Gastroesophageal sphincter (tissue), 4 donors: Measurements from ENCODE around the gene KLF9. TPM values are rescaled to one million over a fixed set of nuclear protein-coding genes. Genes with fewer than 3 reads are reported as not detected.

Experiments used
- ATAC-seq: fragments of 150-250 bp; one replicate; pipeline ENCODE4 v1.9.1; 2016; ENCODE audit warnings: mild to moderate bottlenecking, moderate library complexity
- H3K27ac ChIP-seq, 4 donors: fragments of 200-600 bp; sonication (generic) in 3 of 4; 1 replicate in 3 of 4; 2 replicates in 1 of 4; pipeline ENCODE4 v1.5.1; 2016 to 2019
- H3K27me3 ChIP-seq: fragments of 200-600 bp; sonication (generic); one replicate; pipeline ENCODE4 v1.5.1; 2019
- H3K36me3 ChIP-seq, 2 donors: fragments of 200-600 bp; sonication (generic); one replicate each; pipeline ENCODE4 v1.5.1; 2019; ENCODE audit warnings: control low read depth in 1 of 2
- H3K4me1 ChIP-seq, 3 donors: fragments of 200-600 bp; sonication (generic); 1 replicate in 2 of 3; 2 replicates in 1 of 3; pipeline ENCODE4 v1.5.1; 2016 to 2019; ENCODE audit warnings: control low read depth in 2 of 3
- H3K4me3 ChIP-seq, 2 donors: fragments of 200-600 bp; sonication (generic); one replicate each; pipeline ENCODE4 v1.5.1; 2019; ENCODE audit warnings: mild to moderate bottlenecking in 1 of 2, moderate library complexity in 1 of 2
- H3K9me3 ChIP-seq, 3 donors: fragments of 200-600 bp; sonication (generic); one replicate each; pipeline ENCODE4 v1.5.1; 2017 to 2019; ENCODE audit warnings: control low read depth in 2 of 3
- EP300 ChIP-seq: sonication (generic); formaldehyde crosslinking; IDR thresholded peaks from one replicate; pipeline ENCODE4 v1.6.1; 2017; ENCODE audit warnings: antibody characterized with exemption, mild to moderate bottlenecking
- POLR2A ChIP-seq, 2 donors: fragments of 450-650 bp; IDR thresholded peaks; one replicate each; pipeline ENCODE4 v1.6.1; 2017; ENCODE audit warnings: antibody characterized with exemption in 2 of 2, mild to moderate bottlenecking in 2 of 2, moderate library complexity in 1 of 2
- POLR2AphosphoS5 ChIP-seq: sonication (generic); formaldehyde crosslinking; IDR thresholded peaks from one replicate; pipeline ENCODE4 v1.6.1; 2017; ENCODE audit warnings: antibody characterized with exemption
- WGBS, 2 donors: methylation state at CpG; one replicate each; pipeline ENCODE4 v1.1.5; 2018; ENCODE audit warnings: low coverage in 1 of 2; 5-methylcytosine and 5-hydroxymethylcytosine counted together
- total RNA-seq, 4 donors: library from RNA; depleted of rRNA; stranded (reverse); fragments of >200 nt; gene quantifications; one replicate each; pipeline ENCODE4 v1.1.0, GENCODE V29; 2016
- TF ChIP-seq, protein P1 (sequence below), 4 experiments: fragments of 200-600 bp in 2 of 4; fragments of 450-650 bp in 2 of 4; sonication (generic) in 1 of 4; IDR thresholded peaks; one replicate each; pipeline ENCODE4 v1.5.1; 2017 to 2019; ENCODE audit warnings: antibody characterized with exemption in 4 of 4, mild to moderate bottlenecking in 2 of 4, moderate library complexity in 2 of 4

KLF9 gene
- total RNA-seq, 4 donors from 2014 or later, result 117 to 224 (median 154) TPM

DNA sequence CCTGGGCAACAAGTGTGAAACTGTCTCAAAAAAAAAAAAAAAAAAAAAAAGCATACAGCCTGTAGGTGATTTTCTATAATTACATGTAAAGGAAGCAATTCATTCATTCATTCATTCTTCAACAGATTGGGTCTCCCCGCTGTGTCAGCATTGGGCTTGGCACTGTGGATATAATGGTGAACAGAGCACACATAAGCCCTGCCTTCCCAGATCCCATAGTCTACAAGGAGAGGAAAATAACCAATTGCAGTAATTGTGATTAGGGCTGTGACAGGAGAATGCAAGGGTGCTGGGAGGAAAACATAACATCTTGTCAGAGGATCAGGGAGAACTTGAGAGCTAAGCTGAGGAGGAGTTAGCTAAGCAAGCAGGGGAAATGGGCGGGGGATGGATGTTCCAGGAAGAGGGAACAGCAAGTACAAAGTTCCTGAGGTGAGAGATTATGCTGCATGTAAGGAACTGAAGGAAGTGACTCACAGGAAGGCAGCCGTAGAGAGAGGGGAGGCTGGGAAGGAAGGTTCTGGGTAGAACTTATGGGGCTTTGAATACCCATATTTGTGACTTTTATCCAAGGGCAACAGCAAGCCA lies 24.0 kb upstream of the KLF9 start:
- ATAC-seq, result peak; percentile 86
- TF ChIP-seq, protein P1, sequence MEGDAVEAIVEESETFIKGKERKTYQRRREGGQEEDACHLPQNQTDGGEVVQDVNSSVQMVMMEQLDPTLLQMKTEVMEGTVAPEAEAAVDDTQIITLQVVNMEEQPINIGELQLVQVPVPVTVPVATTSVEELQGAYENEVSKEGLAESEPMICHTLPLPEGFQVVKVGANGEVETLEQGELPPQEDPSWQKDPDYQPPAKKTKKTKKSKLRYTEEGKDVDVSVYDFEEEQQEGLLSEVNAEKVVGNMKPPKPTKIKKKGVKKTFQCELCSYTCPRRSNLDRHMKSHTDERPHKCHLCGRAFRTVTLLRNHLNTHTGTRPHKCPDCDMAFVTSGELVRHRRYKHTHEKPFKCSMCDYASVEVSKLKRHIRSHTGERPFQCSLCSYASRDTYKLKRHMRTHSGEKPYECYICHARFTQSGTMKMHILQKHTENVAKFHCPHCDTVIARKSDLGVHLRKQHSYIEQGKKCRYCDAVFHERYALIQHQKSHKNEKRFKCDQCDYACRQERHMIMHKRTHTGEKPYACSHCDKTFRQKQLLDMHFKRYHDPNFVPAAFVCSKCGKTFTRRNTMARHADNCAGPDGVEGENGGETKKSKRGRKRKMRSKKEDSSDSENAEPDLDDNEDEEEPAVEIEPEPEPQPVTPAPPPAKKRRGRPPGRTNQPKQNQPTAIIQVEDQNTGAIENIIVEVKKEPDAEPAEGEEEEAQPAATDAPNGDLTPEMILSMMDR (IDR thresholded peaks at IDR 0.05), result no peak
- TF ChIP-seq POLR2AphosphoS5, result peak; percentile 89
- no peak for TF ChIP-seq EP300
- TF ChIP-seq POLR2A (IDR thresholded peaks at IDR 0.05), result no peak
- H3K27ac ChIP-seq, result peak overlapping the region in 3 of 4 donors; percentile 11 to 73 (median 57)
- no peaks in the 10 kb centered on the region for H3K27me3 ChIP-seq
- H3K36me3 ChIP-seq, result no peaks in the 10 kb centered on the region
- H3K4me3 ChIP-seq, result no peak overlapping the region
- H3K4me1 ChIP-seq, result peaks cover 0 to 58% (median 0%) of the 10 kb centered on the region in 3 donors
- H3K9me3 ChIP-seq, result no peaks in the 10 kb centered on the region
- 50 to 52% methylated on average over 2 of the region's 3 CpGs for WGBS, 2 donors

DNA sequence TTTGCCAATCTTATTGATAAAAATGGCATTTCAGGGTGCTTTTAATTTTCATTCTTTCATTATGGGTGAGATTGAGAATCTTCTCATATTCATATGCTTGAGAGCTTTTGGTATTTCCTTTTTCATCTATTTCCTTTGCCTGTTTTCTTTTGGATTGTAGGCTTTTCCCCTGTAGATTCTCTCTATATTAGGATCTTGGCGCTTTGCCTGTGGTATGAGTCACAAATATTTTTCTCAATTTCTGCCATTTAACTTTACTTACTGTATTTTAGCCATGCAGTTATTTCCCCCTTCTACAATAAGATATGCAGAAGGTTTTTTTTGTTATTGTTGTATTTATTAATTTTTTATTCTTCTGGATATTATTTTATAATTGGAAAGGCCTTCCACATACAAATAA lies 21.5 kb upstream of the KLF9 start:
- 29 to 57% methylated on average over 1 of the region's 1 CpG for WGBS, 2 donors
- no peaks in the 10 kb centered on the region for H3K27me3 ChIP-seq
- no peaks in the 10 kb centered on the region for H3K36me3 ChIP-seq
- peak; percentile 40 for ATAC-seq
- no peak overlapping the region for H3K4me3 ChIP-seq
- H3K9me3 ChIP-seq, result no peaks in the 10 kb centered on the region
- TF ChIP-seq, protein P1 (IDR thresholded peaks at IDR 0.05), result no peak
- peak; percentile 37 for TF ChIP-seq POLR2AphosphoS5
- TF ChIP-seq EP300, result no peak
- H3K4me1 ChIP-seq, result peaks cover 0 to 56% (median 0%) of the 10 kb centered on the region in 3 donors
- H3K27ac ChIP-seq, result peak overlapping the region in 1 of 4 donors; percentile 51

DNA sequence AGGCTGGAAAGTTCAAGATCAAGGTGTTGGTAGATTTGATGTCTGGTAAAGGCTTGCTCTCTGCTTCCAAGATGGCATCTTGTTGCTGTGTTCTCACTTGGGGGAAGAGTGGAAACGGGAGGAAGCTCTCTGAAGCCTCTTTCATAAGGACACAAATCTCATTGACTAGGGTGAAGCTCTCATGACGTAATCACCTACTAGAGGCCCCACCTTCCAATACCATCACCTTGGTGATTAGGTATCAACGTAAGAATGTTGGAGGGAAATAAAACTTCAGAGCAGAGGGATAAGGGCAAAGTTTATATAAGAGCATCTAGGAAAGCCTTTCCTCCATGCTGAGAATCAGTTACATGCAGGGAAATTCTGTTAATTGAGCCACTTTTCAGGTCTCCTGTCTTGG lies 15.4 kb upstream of the KLF9 start:
- WGBS, 2 donors, result 93% methylated on average over 2 to 3 of the region's 3 CpGs
- no peaks in the 10 kb centered on the region for H3K27me3 ChIP-seq
- no peak for TF ChIP-seq POLR2A (IDR thresholded peaks at IDR 0.05)
- TF ChIP-seq, protein P1 (IDR thresholded peaks at IDR 0.05), result no peak
- no peak for TF ChIP-seq POLR2AphosphoS5
- TF ChIP-seq EP300, result no peak
- ATAC-seq, result no peak
- no peak overlapping the region for H3K27ac ChIP-seq
- peaks cover 0 to 12% (median 0%) of the 10 kb centered on the region in 3 donors for H3K4me1 ChIP-seq
- H3K36me3 ChIP-seq, result no peaks in the 10 kb centered on the region
- no peaks in the 10 kb centered on the region for H3K9me3 ChIP-seq
- H3K4me3 ChIP-seq, result no peak overlapping the region

DNA sequence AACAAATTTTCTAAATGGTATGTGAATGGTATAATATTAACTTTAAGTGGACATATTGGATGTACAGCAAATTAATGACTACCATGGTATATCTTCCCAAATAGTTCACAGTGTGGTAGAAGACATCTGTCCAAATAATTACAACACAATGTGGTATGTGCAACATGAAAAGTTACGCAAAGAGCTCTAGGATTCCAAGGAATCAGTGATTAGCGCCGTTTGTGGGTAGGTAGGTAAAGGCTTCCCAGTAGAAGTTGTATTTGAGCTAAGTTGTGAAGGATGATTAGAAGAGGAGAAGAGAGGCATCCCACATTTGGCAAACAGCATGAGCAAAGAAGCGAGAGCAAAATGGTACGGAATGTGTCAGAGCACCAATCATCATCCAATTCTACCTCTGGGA lies 14.3 kb upstream of the KLF9 start:
- H3K9me3 ChIP-seq, result no peaks in the 10 kb centered on the region
- TF ChIP-seq, protein P1 (IDR thresholded peaks at IDR 0.05), result no peak
- TF ChIP-seq POLR2A (IDR thresholded peaks at IDR 0.05) (no peak), POLR2AphosphoS5 (no peak), EP300 (no peak)
- no peak overlapping the region for H3K4me3 ChIP-seq
- no peaks in the 10 kb centered on the region for H3K27me3 ChIP-seq
- H3K4me1 ChIP-seq, result peaks cover 0 to 16% (median 0%) of the 10 kb centered on the region in 3 donors
- no peak overlapping the region for H3K27ac ChIP-seq
- WGBS, 2 donors, result 89 to 93% methylated on average over 5 of the region's 5 CpGs
- H3K36me3 ChIP-seq, result no peaks in the 10 kb centered on the region
- ATAC-seq, result no peak

DNA sequence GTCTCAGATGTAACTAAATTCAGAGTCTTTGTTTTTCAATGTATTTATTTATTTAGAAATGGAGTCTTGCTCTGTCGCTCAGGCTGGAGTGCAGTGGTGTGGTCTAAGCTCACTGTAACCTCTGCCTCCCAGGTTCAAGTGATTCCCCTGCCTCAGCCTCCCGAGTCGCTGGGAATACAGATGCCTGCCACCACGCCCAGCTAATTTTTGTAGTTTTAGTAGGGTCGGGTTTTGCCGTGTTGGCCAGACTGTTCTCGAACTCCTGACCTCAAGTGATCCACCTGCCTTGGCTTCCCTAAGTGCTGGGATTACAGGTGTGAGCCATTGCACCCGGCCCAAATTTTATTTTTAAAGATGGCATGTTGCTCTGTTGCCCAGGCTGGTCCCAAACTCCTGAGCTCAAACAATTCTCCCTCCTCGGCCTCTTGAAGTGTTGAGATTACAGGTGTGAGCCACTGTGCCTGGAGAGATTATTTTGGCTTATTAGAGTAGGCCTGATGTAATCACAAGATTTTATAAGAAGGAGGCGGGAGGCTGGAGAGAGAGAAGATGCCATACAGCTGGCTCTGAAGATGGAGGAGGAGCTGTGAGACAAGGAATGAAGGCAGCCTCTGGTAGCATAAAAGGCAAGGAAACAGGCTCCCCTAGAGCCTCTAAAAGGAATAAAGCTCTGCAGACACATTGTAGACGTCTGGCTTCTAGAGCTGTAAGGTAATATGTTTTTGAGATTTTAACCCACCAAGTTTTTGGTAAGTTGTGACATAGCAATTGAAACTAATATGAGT lies 12.9 kb upstream of the KLF9 start:
- 36 to 44% methylated on average over 4 to 6 of the region's 11 CpGs for WGBS, 2 donors
- Histone ChIP-seq H3K27ac (peak overlapping the region in 3 of 4 donors; percentile 65 to 74 (median 66)), H3K4me1 (peaks cover 0 to 29% (median 0%) of the 10 kb centered on the region in 3 donors), H3K4me3 (no peak overlapping the region), H3K9me3 (no peaks in the 10 kb centered on the region), H3K27me3 (no peaks in the 10 kb centered on the region), H3K36me3 (no peaks in the 10 kb centered on the region)
- peak; percentile 78 for ATAC-seq
- TF ChIP-seq POLR2A (IDR thresholded peaks at IDR 0.05) (no peak), POLR2AphosphoS5 (peak; percentile 16), EP300 (no peak)
- TF ChIP-seq, protein P1 (IDR thresholded peaks at IDR 0.05), result peak in 2 of 4 experiments; percentile 44 to 46
